CD4-positive, alpha-beta T cell (primary cell): ENCODE data around the gene HES5. TPM values are rescaled to one million over a fixed set of nuclear protein-coding genes. Genes with fewer than 3 reads are reported as not detected.

Experiments
- ATAC-seq: fragments of 200-7000 bp; cut with Tn5 transposase; one replicate; pipeline ENCODE4 v1.10.0; 2022; ENCODE audit warnings: mild to moderate bottlenecking; ENCODE audit not compliant: poor library complexity
- CTCF ChIA-PET: fragments of 350-600 bp; sonication (Branson Sonifier 250); formaldehyde crosslinking; loops from one replicate; lab custom pipeline; 2021; ENCODE audit warnings: antibody characterized with exemption, inconsistent platforms; lab: Charles Lee
- POLR2A ChIA-PET: fragments of 350-600 bp; sonication (Branson Sonifier 250); formaldehyde crosslinking; loops from one replicate; lab custom pipeline; 2021; ENCODE audit warnings: antibody characterized with exemption, inconsistent platforms; lab: Charles Lee
- DNase-seq, 14 experiments: peaks; one replicate each; pipeline ENCODE4 v3.0.0-alpha.2; 2013 to 2020; ENCODE audit warnings: mixed read lengths in 2 of 14
- H3K27ac ChIP-seq, 2 donors: one replicate each; pipeline versions ENCODE4 v1.5.1 to v1.7.0; 2013; ENCODE audit warnings: low read length in 2 of 2, low read depth in 1 of 2, mild to moderate bottlenecking in 1 of 2
- H3K27me3 ChIP-seq, 2 experiments: 1 replicate in 1 of 2; 2 replicates in 1 of 2; pipeline versions ENCODE4 v1.6.1 to v1.7.0; 2013; ENCODE audit warnings: low read length in 2 of 2, control low read depth in 1 of 2, mild to moderate bottlenecking in 1 of 2, moderate library complexity in 1 of 2; ENCODE audit not compliant: insufficient read depth in 2 of 2, control insufficient read depth in 1 of 2
- H3K36me3 ChIP-seq: one replicate; pipeline ENCODE4 v1.6.1; 2013; ENCODE audit warnings: low read length, control low read depth; ENCODE audit not compliant: insufficient read depth
- H3K4me1 ChIP-seq: one replicate; pipeline ENCODE4 v1.6.1; 2013; ENCODE audit warnings: low read length, control low read depth; ENCODE audit not compliant: insufficient read depth
- H3K4me3 ChIP-seq: one replicate; pipeline ENCODE4 v1.5.1; 2013; ENCODE audit warnings: mild to moderate bottlenecking, low read length, moderate library complexity
- H3K9me3 ChIP-seq, 2 experiments: 1 replicate in 1 of 2; 2 replicates in 1 of 2; pipeline versions ENCODE4 v1.6.1 to v1.7.0; 2013; ENCODE audit warnings: low read length in 2 of 2, mild to moderate bottlenecking in 2 of 2, control low read depth in 1 of 2, moderate library complexity in 1 of 2; ENCODE audit not compliant: control insufficient read depth in 1 of 2, insufficient read depth in 1 of 2
- H3K27ac Mint-ChIP-seq: one replicate; pipeline ENCODE4 v1.8.0; 2020; ENCODE audit warnings: mixed read lengths
- H3K27me3 Mint-ChIP-seq: one replicate; pipeline ENCODE4 v1.8.0; 2021; ENCODE audit warnings: mixed read lengths
- H3K36me3 Mint-ChIP-seq: one replicate; pipeline ENCODE4 v1.8.0; 2021; ENCODE audit warnings: low read depth, mixed read lengths
- H3K4me1 Mint-ChIP-seq: one replicate; pipeline ENCODE4 v1.8.0; 2021; ENCODE audit warnings: low read depth, mixed read lengths
- H3K4me3 Mint-ChIP-seq: one replicate; pipeline ENCODE4 v1.8.0; 2020; ENCODE audit warnings: mild to moderate bottlenecking, mixed read lengths
- H3K9me3 Mint-ChIP-seq: one replicate; pipeline ENCODE4 v1.8.0; 2020; ENCODE audit warnings: mixed read lengths
- intact Hi-C, 2 experiments: fragments of 100-400 bp; cut with DNase I in 1 of 2; cut with micrococcal nuclease in 1 of 2; formaldehyde crosslinking; loops; one replicate each; pipeline versions ENCODE4 v1.15.1 to v1.9.0; 2023 to 2025; cut with DNase I, micrococcal nuclease
- total RNA-seq, 174 experiments: library from RNA in 2 of 174; stranded (reverse) in 2 of 174; gene quantifications; one replicate each; pipeline ENCODE4 v1.2.3 and lab custom pipeline; 2021 to 2026
- TF ChIP-seq, protein P1 (sequence below): fragments of 200-600 bp; IDR thresholded peaks from one replicate; pipeline ENCODE4 v1.8.0; 2022; ENCODE audit warnings: antibody characterized with exemption, mild to moderate bottlenecking

HES5 gene
- total RNA-seq, 2 experiments from 2014 or later = not detected

DNA sequence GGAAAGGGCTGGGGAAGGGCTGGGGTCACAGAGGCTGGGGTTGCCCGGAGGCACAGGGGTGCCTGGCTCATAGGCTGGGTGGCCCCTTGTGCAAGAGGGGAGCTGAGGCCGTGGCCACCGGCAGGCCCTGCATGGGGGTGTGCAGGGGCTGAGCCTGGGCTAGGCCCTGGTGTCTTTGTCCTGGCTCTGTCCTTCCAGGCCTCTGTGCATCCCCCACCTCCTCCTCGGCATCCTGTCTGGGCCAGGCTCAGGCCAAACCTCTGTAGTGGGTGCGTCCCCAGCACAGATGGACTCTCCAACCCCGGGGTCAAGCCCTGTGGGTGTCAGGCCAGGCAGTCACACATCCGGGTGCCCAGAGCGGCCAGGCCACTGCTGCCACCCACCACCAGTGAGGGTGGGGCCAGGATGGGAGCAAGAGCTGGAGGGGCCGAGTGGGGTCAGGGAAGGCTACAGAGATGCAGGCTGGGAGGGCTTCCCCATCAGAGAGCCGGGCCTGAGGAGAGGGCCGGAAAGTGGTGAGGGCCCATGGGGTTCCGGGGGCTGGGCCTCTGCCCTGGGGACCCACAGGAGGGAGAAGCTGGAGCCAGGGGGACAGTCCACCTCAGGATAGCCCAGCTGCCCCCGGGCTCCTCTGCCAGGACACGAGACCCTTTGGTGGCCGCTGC lies 23.0 kb downstream of the HES5 start:
- H3K4me3 ChIP-seq = no peak overlapping the region
- Mint-ChIP-seq H3K9me3 (no peaks in the 10 kb centered on the region), H3K4me3 (no peak overlapping the region), H3K27ac (no peak overlapping the region), H3K4me1 (no peaks in the 10 kb centered on the region), H3K27me3 (no peaks in the 10 kb centered on the region), H3K36me3 (peaks cover 32% of the 10 kb centered on the region)
- TF ChIP-seq, protein P1, sequence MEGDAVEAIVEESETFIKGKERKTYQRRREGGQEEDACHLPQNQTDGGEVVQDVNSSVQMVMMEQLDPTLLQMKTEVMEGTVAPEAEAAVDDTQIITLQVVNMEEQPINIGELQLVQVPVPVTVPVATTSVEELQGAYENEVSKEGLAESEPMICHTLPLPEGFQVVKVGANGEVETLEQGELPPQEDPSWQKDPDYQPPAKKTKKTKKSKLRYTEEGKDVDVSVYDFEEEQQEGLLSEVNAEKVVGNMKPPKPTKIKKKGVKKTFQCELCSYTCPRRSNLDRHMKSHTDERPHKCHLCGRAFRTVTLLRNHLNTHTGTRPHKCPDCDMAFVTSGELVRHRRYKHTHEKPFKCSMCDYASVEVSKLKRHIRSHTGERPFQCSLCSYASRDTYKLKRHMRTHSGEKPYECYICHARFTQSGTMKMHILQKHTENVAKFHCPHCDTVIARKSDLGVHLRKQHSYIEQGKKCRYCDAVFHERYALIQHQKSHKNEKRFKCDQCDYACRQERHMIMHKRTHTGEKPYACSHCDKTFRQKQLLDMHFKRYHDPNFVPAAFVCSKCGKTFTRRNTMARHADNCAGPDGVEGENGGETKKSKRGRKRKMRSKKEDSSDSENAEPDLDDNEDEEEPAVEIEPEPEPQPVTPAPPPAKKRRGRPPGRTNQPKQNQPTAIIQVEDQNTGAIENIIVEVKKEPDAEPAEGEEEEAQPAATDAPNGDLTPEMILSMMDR = no peak
- H3K9me3 ChIP-seq = peaks cover 0 to 6% of the 10 kb centered on the region in 2 experiments
- intact Hi-C loops = no loop called here
- H3K36me3 ChIP-seq = peaks cover 41% of the 10 kb centered on the region
- ChIA-PET POLR2A (interaction anchor here (0.6 to 2.1 kb wide), 4 partner anchors 17 to 857 kb away, joined by 3 to 6 read pairs (median 4); partner anchors contain the start of gene PANK4), CTCF (interaction anchor here (0.5 kb wide), 1 partner anchor 441 kb away, joined by 4 read pairs; no protein-coding TSS in a partner anchor)
- no peaks in the 10 kb centered on the region for H3K27me3 ChIP-seq
- ATAC-seq (no peak), DNase-seq (no peak)
- H3K27ac ChIP-seq = no peak overlapping the region
- H3K4me1 ChIP-seq = no peaks in the 10 kb centered on the region

DNA sequence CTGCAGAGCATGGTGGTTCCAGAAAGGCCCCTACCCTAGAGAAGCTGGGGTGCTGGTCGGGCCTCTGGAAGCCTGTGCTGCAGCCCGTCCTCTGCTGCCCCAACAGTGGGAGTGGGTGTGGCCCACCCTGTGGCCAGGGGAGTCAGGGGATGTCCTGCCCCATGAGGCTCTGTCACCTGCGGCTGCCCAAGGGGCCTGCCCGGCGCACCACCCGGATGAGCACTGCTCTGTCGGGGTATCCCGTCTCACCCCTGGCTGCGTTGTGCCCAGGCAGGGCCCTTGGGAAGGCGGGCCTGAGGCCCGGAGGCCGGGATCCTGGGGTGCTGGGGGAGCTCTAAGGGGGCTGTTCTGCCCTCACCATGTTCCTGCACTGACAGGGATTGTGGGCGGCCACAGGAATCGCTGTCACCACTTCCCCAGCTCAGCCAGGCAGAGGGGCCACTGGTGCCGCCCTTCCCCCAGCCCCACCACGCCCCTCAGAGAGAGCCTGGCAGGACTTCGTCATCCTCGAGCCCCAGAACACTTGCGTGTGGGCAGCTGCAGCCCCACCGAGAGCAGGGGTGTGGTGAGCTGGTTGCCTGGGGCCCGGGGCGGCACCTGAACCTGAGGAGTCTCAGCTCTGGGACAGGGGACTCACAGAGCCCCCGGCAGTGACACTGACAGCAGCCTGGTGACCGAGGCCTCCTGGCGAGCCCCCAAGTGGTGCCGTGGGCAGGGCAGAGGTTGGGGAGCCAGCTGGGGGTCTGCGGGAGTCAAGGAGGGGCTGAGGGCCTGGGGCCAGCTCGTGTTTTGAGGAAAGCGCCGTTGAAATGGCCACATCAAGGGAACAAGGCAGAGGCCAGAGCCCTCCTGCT lies 23.8 kb downstream of the HES5 start:
- Mint-ChIP-seq H3K36me3 (peaks cover 25% of the 10 kb centered on the region), H3K4me1 (no peaks in the 10 kb centered on the region), H3K27ac (no peak overlapping the region), H3K9me3 (no peaks in the 10 kb centered on the region), H3K4me3 (no peak overlapping the region), H3K27me3 (no peaks in the 10 kb centered on the region)
- Histone ChIP-seq H3K9me3 (peaks cover 0 to 6% of the 10 kb centered on the region in 2 experiments), H3K27me3 (no peaks in the 10 kb centered on the region), H3K4me1 (peaks cover under 1% of the 10 kb centered on the region), H3K27ac (no peak overlapping the region), H3K4me3 (no peak overlapping the region), H3K36me3 (peaks cover 34% of the 10 kb centered on the region)
- ChIA-PET POLR2A (interaction anchor here (1.3 to 2.1 kb wide), 3 partner anchors 17 to 20 kb away, joined by 3 to 6 read pairs (median 4); partner anchors contain the start of gene PANK4), CTCF (interaction anchor here (0.5 kb wide), 1 partner anchor 441 kb away, joined by 4 read pairs; no protein-coding TSS in a partner anchor)
- intact Hi-C loops = no loop called here
- ATAC-seq (no peak), DNase-seq (no peak)
- TF ChIP-seq, protein P1 = no peak

DNA sequence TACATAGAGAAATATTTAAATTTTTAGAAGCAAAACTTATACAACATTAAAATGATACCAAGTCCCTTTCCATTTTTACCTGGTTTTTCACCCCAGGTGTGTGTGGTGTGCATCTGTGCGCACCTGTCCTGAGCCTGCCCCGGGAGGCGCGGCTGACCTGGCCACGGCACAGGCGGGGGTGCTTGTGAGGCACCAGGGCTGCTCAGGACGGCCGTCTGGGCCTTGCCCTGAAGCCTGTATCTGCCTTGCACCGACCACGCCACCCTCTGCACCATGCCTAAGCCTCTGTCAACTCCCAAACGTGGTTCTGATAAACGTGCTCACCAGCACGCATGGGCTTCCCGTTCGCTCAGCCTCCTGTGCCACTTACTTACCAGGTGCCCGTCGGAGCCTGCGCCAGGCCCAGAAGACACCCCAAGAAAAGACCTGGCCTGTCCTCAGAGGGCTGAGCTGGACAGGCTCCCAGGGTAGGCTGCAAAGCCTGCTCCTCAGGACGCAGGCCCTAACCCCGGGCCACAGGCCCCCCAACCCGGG lies 24.5 kb downstream of the HES5 start:
- POLR2A ChIA-PET = interaction anchor here (2.1 kb wide), 1 partner anchor 21 kb away, joined by 6 read pairs; the partner anchor contains the start of gene PANK4
- Histone ChIP-seq H3K27me3 (no peaks in the 10 kb centered on the region), H3K27ac (no peak overlapping the region), H3K36me3 (peaks cover 26% of the 10 kb centered on the region), H3K4me1 (peaks cover 6% of the 10 kb centered on the region), H3K9me3 (peaks cover 0 to 6% of the 10 kb centered on the region in 2 experiments), H3K4me3 (no peak overlapping the region)
- Mint-ChIP-seq H3K27me3 (no peaks in the 10 kb centered on the region), H3K4me3 (no peak overlapping the region), H3K9me3 (no peaks in the 10 kb centered on the region), H3K4me1 (peaks cover under 1% of the 10 kb centered on the region), H3K27ac (no peak overlapping the region), H3K36me3 (peaks cover 24% of the 10 kb centered on the region)
- TF ChIP-seq, protein P1 = no peak
- no peak for ATAC-seq
- intact Hi-C loops = no loop called here
- CTCF ChIA-PET = no interaction called here
- no peak for DNase-seq
